MM.1S (cell line): Measurements from ENCODE around the gene ECHDC1.

Experiments
- CTCF ChIP-seq: fragments of 300-600 bp; sonication (generic); IDR thresholded peaks from 2 replicates; pipeline ENCODE4 v1.5.1; 2016; ENCODE audit warnings: antibody characterized with exemption, low read length, mixed read lengths
- EZH2 ChIP-seq: fragments of 300-600 bp; sonication (generic); optimal IDR thresholded peaks from 2 replicates; pipeline ENCODE3; 2017; ENCODE audit warnings: low read depth, mild to moderate bottlenecking, antibody characterized with exemption, low read length, mixed read lengths
- EZH2phosphoT487 ChIP-seq: fragments of 300-600 bp; sonication (generic); IDR thresholded peaks from 2 replicates; pipeline ENCODE4 v1.6.1; 2018; ENCODE audit warnings: antibody characterized with exemption, low read length

- TF ChIP-seq EZH2 (no peak), CTCF (no peak), EZH2phosphoT487 (no peak)
Measured at GRCh38 chr6:127328043-127328609, 15.3 kb downstream of the ECHDC1 start.
